ENCODE measurements around the gene SHFL. TPM values are rescaled to one million over a fixed set of nuclear protein-coding genes. Genes with fewer than 3 reads are reported as not detected.

SHFL gene
- total and polyA plus RNA-seq, 2 of the 4 experiments (the other 2 are of a cell fraction) = 9.0 to 32.1 TPM

GRCh38 chr19:10112037-10112761, 26.1 kb downstream of the SHFL start:
- intact Hi-C loops (cut with micrococcal nuclease) (no loop called here), dilution Hi-C loops (cut with HindIII; ENCODE audit: low sequenced_read_pairs, unreplicated experiment) (no loop called here), in situ Hi-C loops (cut with MboI; ENCODE audit: low sequenced_read_pairs) (no loop called here)
- H3K14ac ChIP-seq (replicated peaks; ENCODE audit: low read depth, low read length) = no peak overlapping the region
- BruUV-seq (replicated peaks) = no TSS peak
- H3K27me3 ChIP-seq (ENCODE audit: control insufficient read depth, insufficient read depth, low read length) = no peaks in the 10 kb centered on the region
- H3K9me3 ChIP-seq (ENCODE audit: control insufficient read depth, insufficient read depth, low read length) = no peaks in the 10 kb centered on the region
- no peak overlapping the region for H2BK15ac ChIP-seq (ENCODE audit: low read depth, low read length)
- no peak for DNase-seq
- H2BK20ac ChIP-seq (ENCODE audit: low read depth, low read length) = no peak overlapping the region
- peaks cover 18% of the 10 kb centered on the region for H4K20me1 ChIP-seq (ENCODE audit: insufficient read depth, low read length)
- peak overlapping the region in 1 of 2 experiments; percentile 33; a peak in 1 of 4 replicates for H4K8ac ChIP-seq (ENCODE audit: low read depth in 2 of 2, low read length in 2 of 2)
- H4K5ac ChIP-seq (ENCODE audit: low read depth, low read length) = no peak overlapping the region
- peak overlapping the region; percentile 14 for H2BK5ac ChIP-seq (ENCODE audit: low read depth, low read length, poor library complexity, severe bottlenecking)
- no peak overlapping the region for H3K56ac ChIP-seq (ENCODE audit: extremely low read depth, insufficient read depth, low read length)
- CTCF ChIA-PET = no interaction called here
- H2AK9ac ChIP-seq (replicated peaks; ENCODE audit: low read depth, low read length, poor library complexity) = peak overlapping the region; percentile 76
- no peak overlapping the region for H3K9ac ChIP-seq (ENCODE audit: low read depth, low read length)
- no peaks in the 10 kb centered on the region for H3K9me1 ChIP-seq (ENCODE audit: insufficient read depth, low read length)
- WGBS, 2 experiments (ENCODE audit: extremely low coverage in 2 of 2, insufficient read length in 1 of 2) = 60% methylated on average over 9 of the region's 23 CpGs; no CpG with 5 or more reads in 1 of the 2 experiments
- H3K27ac ChIP-seq (ENCODE audit: insufficient read depth, low read length) = no peak overlapping the region
- no peak overlapping the region for H2AK5ac ChIP-seq (ENCODE audit: low read depth, low read length)
- H2AFZ ChIP-seq (replicated peaks; ENCODE audit: low read length, poor library complexity) = peak overlapping the region; percentile 32
- no peak overlapping the region for H3K18ac ChIP-seq (ENCODE audit: low read depth, low read length)
- POLR2A ChIA-PET (ENCODE audit: unreplicated experiment) = interaction anchor here (0.5 to 0.6 kb wide), 2 partner anchors 9 to 30 kb away, joined by 3 to 4 read pairs; no protein-coding TSS in a partner anchor
- H3K4ac ChIP-seq (ENCODE audit: low read depth, low read length) = no peak overlapping the region
- H2BK120ac ChIP-seq (ENCODE audit: low read depth, low read length) = no peak overlapping the region
- peaks cover 67% of the 10 kb centered on the region for H3K36me3 ChIP-seq (ENCODE audit: control insufficient read depth, insufficient read depth, low read length)
- H3K79me1 ChIP-seq (ENCODE audit: low read depth in 1 of 2, low read length in 2 of 2) = peaks cover 16 to 42% of the 10 kb centered on the region in 2 experiments
- no peak; the same call in 1 of the 2 replicates for ATAC-seq (ENCODE audit: low read depth)
- no peak overlapping the region for H3K4me3 ChIP-seq (ENCODE audit: insufficient read depth, low read depth, low read length)
- H3K4me2 ChIP-seq (ENCODE audit: low read depth, low read length) = no peak overlapping the region
- no peak overlapping the region for H3K23ac ChIP-seq (ENCODE audit: low read depth, low read length)
- no peak overlapping the region for H4K91ac ChIP-seq (ENCODE audit: insufficient read depth, low read depth, low read length)
- H3K4me1 ChIP-seq (ENCODE audit: control insufficient read depth, insufficient read depth, low read length) = peaks cover under 1% of the 10 kb centered on the region
- no peak for TF ChIP-seq CEBPB (IDR thresholded peaks at IDR 0.05; ENCODE audit: low read depth, low read length)
- TF ChIP-seq USF2 (IDR thresholded peaks at IDR 0.05; ENCODE audit: low read depth, low read length) = no peak
- no peak for TF ChIP-seq SMC3 (IDR thresholded peaks at IDR 0.05; ENCODE audit: low read depth, low read length)
- no peak for TF ChIP-seq MAFK (IDR thresholded peaks at IDR 0.05; ENCODE audit: low read depth, low read length)
- TF ChIP-seq MXI1 (IDR thresholded peaks at IDR 0.05; ENCODE audit: borderline replicate concordance, low read depth, low read length) = no peak
- TF ChIP-seq MAZ (IDR thresholded peaks at IDR 0.05; ENCODE audit: borderline replicate concordance, low read depth, low read length) = no peak
- TF ChIP-seq POLR2A (IDR thresholded peaks at IDR 0.05; ENCODE audit: low read depth, low read length) = no peak
- TF ChIP-seq CHD1 (IDR thresholded peaks at IDR 0.05; ENCODE audit: low read depth, low read length) = no peak
- no peak for TF ChIP-seq FOS (IDR thresholded peaks at IDR 0.05; ENCODE audit: low read depth, low read length)
- TF ChIP-seq CTCF (conservative IDR thresholded peaks at IDR 0.05; ENCODE audit: low read depth, low read length) = no peak
- no peak for TF ChIP-seq RCOR1 (IDR thresholded peaks at IDR 0.05; ENCODE audit: insufficient replicate concordance, low read length)
- no peak for TF ChIP-seq RFX5 (IDR thresholded peaks at IDR 0.05; ENCODE audit: low read depth, low read length)
- TF ChIP-seq BHLHE40 (IDR thresholded peaks at IDR 0.05; ENCODE audit: low read depth, low read length) = no peak
- no peak for TF ChIP-seq NFE2L2 (IDR thresholded peaks at IDR 0.05; ENCODE audit: low read depth, low read length)
- TF ChIP-seq RAD21 (IDR thresholded peaks at IDR 0.05; ENCODE audit: low read length) = no peak

Measured in IMR-90 (cell line).